ENCODE measurements around the gene VAPB. TPM values are rescaled to one million over a fixed set of nuclear protein-coding genes. Genes with fewer than 3 reads are reported as not detected.

The VAPB gene
- total and polyA plus RNA-seq, 7 donors: 23.4 to 47.6 (median 36.9) TPM

- intact Hi-C loops (cut with DNase I): no loop called here
- H3K4me3 ChIP-seq: no peak overlapping the region
- H3K4me1 ChIP-seq: peaks cover 0 to 56% (median 40%) of the 10 kb centered on the region in 4 donors
- no peaks in the 10 kb centered on the region for H3K36me3 ChIP-seq
- no peak for TF ChIP-seq CTCF (IDR thresholded peaks at IDR 0.05)
- no peak for TF ChIP-seq POLR2AphosphoS5 (IDR thresholded peaks at IDR 0.05)
- no peak for TF ChIP-seq EP300 (IDR thresholded peaks at IDR 0.05)
- TF ChIP-seq POLR2A (IDR thresholded peaks at IDR 0.05): no peak
- no peak for DNase-seq
- no peak overlapping the region for H3K27ac ChIP-seq
- 76 to 88% methylated on average over 1 of the region's 1 CpG for WGBS, 2 donors
- no peaks in the 10 kb centered on the region for H3K9me3 ChIP-seq
- H3K27me3 ChIP-seq: no peaks in the 10 kb centered on the region
Observed at GRCh38 chr20:58401162-58401561, 12.1 kb downstream of the VAPB start.

- H3K27me3 ChIP-seq: no peaks in the 10 kb centered on the region
- no peak overlapping the region for H3K27ac ChIP-seq
- H3K9me3 ChIP-seq: no peaks in the 10 kb centered on the region
- 86 to 87% methylated on average over 5 of the region's 5 CpGs for WGBS, 2 donors
- H3K4me3 ChIP-seq: no peak overlapping the region
- H3K4me1 ChIP-seq: peaks cover 0 to 66% (median 44%) of the 10 kb centered on the region in 4 donors
- intact Hi-C loops (cut with DNase I): no loop called here
- TF ChIP-seq POLR2AphosphoS5 (IDR thresholded peaks at IDR 0.05) (no peak), EP300 (IDR thresholded peaks at IDR 0.05) (no peak), POLR2A (IDR thresholded peaks at IDR 0.05) (no peak), CTCF (IDR thresholded peaks at IDR 0.05) (no peak)
- no peaks in the 10 kb centered on the region for H3K36me3 ChIP-seq
- no peak for DNase-seq
Observed at GRCh38 chr20:58402305-58402704, 13.3 kb downstream of the VAPB start.

- peaks cover 0 to 66% (median 45%) of the 10 kb centered on the region in 4 donors for H3K4me1 ChIP-seq
Observed at GRCh38 chr20:58402827-58403226, 13.8 kb downstream of the VAPB start.

GRCh38 chr20:58403272-58403671, 14.2 kb downstream of the VAPB start:
- Histone ChIP-seq H3K4me1 (peaks cover 0 to 66% (median 45%) of the 10 kb centered on the region in 4 donors), H3K9me3 (no peaks in the 10 kb centered on the region), H3K27ac (no peak overlapping the region), H3K36me3 (no peaks in the 10 kb centered on the region), H3K4me3 (no peak overlapping the region), H3K27me3 (no peaks in the 10 kb centered on the region)
- whole genome bisulfite sequencing, 2 donors: 86 to 93% methylated on average over 3 of the region's 3 CpGs
- no peak for DNase-seq
- intact Hi-C loops (cut with DNase I): no loop called here
- TF ChIP-seq POLR2AphosphoS5 (IDR thresholded peaks at IDR 0.05) (no peak), CTCF (IDR thresholded peaks at IDR 0.05) (no peak), POLR2A (IDR thresholded peaks at IDR 0.05) (no peak), EP300 (IDR thresholded peaks at IDR 0.05) (no peak)

More at GRCh38 chr20:58402827-58403226, 13.8 kb downstream of the VAPB start:
- DNase-seq: no peak
- no peak for TF ChIP-seq POLR2AphosphoS5 (IDR thresholded peaks at IDR 0.05)
- no peak for TF ChIP-seq EP300 (IDR thresholded peaks at IDR 0.05)
- no peak for TF ChIP-seq CTCF (IDR thresholded peaks at IDR 0.05)
- TF ChIP-seq POLR2A (IDR thresholded peaks at IDR 0.05): no peak
- intact Hi-C loops (cut with DNase I): no loop called here
- Histone ChIP-seq H3K36me3 (no peaks in the 10 kb centered on the region), H3K27me3 (no peaks in the 10 kb centered on the region), H3K27ac (no peak overlapping the region), H3K4me3 (no peak overlapping the region), H3K9me3 (no peaks in the 10 kb centered on the region)
- WGBS, 2 donors: 89 to 94% methylated on average over 5 of the region's 5 CpGs
